H1 (cell line): ENCODE data around the gene BUD13.

ENCODE experiments used
- BACH1 ChIP-seq: IDR thresholded peaks from 2 replicates; pipeline ENCODE4 v1.6.1; 2012; ENCODE audit warnings: low read length, improper control_type of control experiment
- BCL11A ChIP-seq, 2 experiments: IDR thresholded peaks; one replicate each; pipeline ENCODE4 v1.6.1; 2011; ENCODE audit warnings: low read depth in 2 of 2, low read length in 2 of 2, mild to moderate bottlenecking in 2 of 2
- CEBPB ChIP-seq: IDR thresholded peaks from 2 replicates; pipeline ENCODE4 v1.6.1; 2012; ENCODE audit warnings: low read depth, low read length
- EZH2 ChIP-seq: fragments of 200-600 bp; sonication (generic); IDR thresholded peaks from 2 replicates; pipeline ENCODE4 v1.7.1; 2012; ENCODE audit warnings: low read depth, mild to moderate bottlenecking, moderate library complexity, low read length, inconsistent platforms; ENCODE audit not compliant: severe bottlenecking
- HDAC2 ChIP-seq, 2 experiments: fragments of 300-600 bp in 1 of 2; sonication (generic) in 1 of 2; IDR thresholded peaks; 2 replicates each; pipeline ENCODE4 v1.6.1; 2011 to 2012; ENCODE audit warnings: low read depth in 2 of 2, low read length in 2 of 2, mild to moderate bottlenecking in 2 of 2, moderate library complexity in 2 of 2, borderline replicate concordance in 1 of 2, inconsistent platforms in 1 of 2
- JUN ChIP-seq: IDR thresholded peaks from 2 replicates; pipeline ENCODE4 v1.6.1; 2011; ENCODE audit warnings: low read depth, mild to moderate bottlenecking, improper control_type of control experiment, low read length
- KDM5A ChIP-seq: fragments of 200-600 bp; IDR thresholded peaks from 2 replicates; pipeline ENCODE4 v1.7.1; 2012; ENCODE audit warnings: mild to moderate bottlenecking, low read length, inconsistent platforms, mixed read lengths
- POLR2A ChIP-seq, 2 experiments: IDR thresholded peaks; 1 replicate in 1 of 2; 2 replicates in 1 of 2; pipeline ENCODE4 v1.6.1; 2011; ENCODE audit warnings: low read depth in 2 of 2, low read length in 2 of 2, mild to moderate bottlenecking in 2 of 2; ENCODE audit errors: control extremely low read depth in 1 of 2
- SP1 ChIP-seq: IDR thresholded peaks from 2 replicates; pipeline ENCODE4 v1.6.1; 2011; ENCODE audit warnings: low read depth, low read length
- TAF1 ChIP-seq: IDR thresholded peaks from 2 replicates; pipeline ENCODE4 v1.6.1; 2011; ENCODE audit warnings: mild to moderate bottlenecking, low read depth, low read length
- TBP ChIP-seq: IDR thresholded peaks from 2 replicates; pipeline ENCODE4 v1.6.1; 2011; ENCODE audit warnings: low read depth, low read length, improper control_type of control experiment
- TF ChIP-seq, protein P1 (sequence below), 3 experiments: IDR thresholded peaks; 1 replicate in 2 of 3; 2 replicates in 1 of 3; pipeline versions ENCODE4 v1.5.1 to v1.6.1; 2011; ENCODE audit warnings: low read length in 3 of 3, mild to moderate bottlenecking in 3 of 3, inconsistent platforms in 2 of 3, low read depth in 1 of 3, moderate library complexity in 1 of 3; ENCODE audit not compliant: insufficient read depth in 1 of 3; ENCODE audit errors: control extremely low read depth in 1 of 3
- TF ChIP-seq, protein P2 (sequence below): IDR thresholded peaks from 2 replicates; pipeline ENCODE4 v1.6.1; 2012; ENCODE audit warnings: low read length, inconsistent platforms

DNA sequence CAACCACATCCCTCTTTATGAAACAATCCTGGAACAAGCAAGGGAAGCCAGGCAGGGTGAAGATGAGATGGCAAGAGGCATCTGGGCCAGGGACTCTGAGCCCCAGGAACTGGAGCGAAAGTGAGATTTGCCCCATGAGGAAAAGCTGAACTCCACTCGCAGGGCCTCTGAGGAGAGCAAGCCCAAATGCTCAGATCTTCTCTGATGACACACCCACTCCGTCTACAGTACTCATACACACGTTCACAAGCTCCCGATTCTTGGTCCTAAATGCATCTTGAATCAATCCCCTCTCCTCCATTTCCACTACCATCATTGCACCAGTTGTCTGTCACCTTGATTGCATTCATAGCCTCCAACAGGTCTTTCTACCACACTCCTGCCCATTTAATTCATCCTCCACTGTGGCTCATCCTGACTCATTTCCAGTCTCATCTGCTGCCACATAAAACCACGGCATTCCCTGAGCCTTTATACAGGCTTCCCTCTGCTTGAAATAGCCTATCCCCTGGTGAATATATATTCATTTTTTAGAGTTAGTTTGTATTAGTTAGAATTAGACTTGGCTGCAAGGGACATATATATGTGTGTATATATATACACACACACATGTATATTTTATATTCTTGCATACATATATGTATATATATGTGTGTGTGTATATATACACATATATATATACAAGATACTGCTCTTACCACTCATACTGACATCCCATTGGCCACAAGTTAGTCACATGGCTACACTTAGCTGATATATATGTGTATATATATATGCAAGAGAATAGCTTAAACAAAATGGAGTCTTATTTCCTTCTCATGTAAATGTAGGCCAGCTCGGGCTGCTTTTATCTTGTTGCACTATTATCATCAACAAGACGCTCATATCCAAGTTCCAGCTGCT, 20.3 kb upstream of the BUD13 start:
- TF ChIP-seq POLR2A (IDR thresholded peaks at IDR 0.05; ENCODE audit: control extremely low read depth in 1 of 2, low read depth in 2 of 2, low read length in 2 of 2) (no peak), BCL11A (IDR thresholded peaks at IDR 0.05; ENCODE audit: low read depth in 2 of 2, low read length in 2 of 2) (no peak), BACH1 (no peak), HDAC2 (IDR thresholded peaks at IDR 0.05; ENCODE audit: borderline replicate concordance in 1 of 2, low read depth in 2 of 2, low read length in 2 of 2) (no peak), CEBPB (no peak), SP1 (no peak), TAF1 (no peak), EZH2 (no peak), JUN (no peak), KDM5A (no peak), TBP (no peak)
- TF ChIP-seq, protein P1, sequence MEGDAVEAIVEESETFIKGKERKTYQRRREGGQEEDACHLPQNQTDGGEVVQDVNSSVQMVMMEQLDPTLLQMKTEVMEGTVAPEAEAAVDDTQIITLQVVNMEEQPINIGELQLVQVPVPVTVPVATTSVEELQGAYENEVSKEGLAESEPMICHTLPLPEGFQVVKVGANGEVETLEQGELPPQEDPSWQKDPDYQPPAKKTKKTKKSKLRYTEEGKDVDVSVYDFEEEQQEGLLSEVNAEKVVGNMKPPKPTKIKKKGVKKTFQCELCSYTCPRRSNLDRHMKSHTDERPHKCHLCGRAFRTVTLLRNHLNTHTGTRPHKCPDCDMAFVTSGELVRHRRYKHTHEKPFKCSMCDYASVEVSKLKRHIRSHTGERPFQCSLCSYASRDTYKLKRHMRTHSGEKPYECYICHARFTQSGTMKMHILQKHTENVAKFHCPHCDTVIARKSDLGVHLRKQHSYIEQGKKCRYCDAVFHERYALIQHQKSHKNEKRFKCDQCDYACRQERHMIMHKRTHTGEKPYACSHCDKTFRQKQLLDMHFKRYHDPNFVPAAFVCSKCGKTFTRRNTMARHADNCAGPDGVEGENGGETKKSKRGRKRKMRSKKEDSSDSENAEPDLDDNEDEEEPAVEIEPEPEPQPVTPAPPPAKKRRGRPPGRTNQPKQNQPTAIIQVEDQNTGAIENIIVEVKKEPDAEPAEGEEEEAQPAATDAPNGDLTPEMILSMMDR (IDR thresholded peaks at IDR 0.05; ENCODE audit: control extremely low read depth in 1 of 3, insufficient read depth in 1 of 3, low read depth in 1 of 3, low read length in 3 of 3): no peak
- TF ChIP-seq, protein P2, sequence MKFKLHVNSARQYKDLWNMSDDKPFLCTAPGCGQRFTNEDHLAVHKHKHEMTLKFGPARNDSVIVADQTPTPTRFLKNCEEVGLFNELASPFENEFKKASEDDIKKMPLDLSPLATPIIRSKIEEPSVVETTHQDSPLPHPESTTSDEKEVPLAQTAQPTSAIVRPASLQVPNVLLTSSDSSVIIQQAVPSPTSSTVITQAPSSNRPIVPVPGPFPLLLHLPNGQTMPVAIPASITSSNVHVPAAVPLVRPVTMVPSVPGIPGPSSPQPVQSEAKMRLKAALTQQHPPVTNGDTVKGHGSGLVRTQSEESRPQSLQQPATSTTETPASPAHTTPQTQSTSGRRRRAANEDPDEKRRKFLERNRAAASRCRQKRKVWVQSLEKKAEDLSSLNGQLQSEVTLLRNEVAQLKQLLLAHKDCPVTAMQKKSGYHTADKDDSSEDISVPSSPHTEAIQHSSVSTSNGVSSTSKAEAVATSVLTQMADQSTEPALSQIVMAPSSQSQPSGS: no peak
